Motor neuron (in vitro differentiated cells): ENCODE results near the gene AFF3. TPM values are rescaled to one million over a fixed set of nuclear protein-coding genes. Genes with fewer than 3 reads are reported as not detected.

Experiments used
- ATAC-seq, 8 experiments: fragments of 200-7000 bp; cut with Tn5 transposase; replicated peaks in 6 of 8; 2 replicates each; pipeline ENCODE4 v1.8.0; 2021; ENCODE audit warnings: mild to moderate bottlenecking in 8 of 8, moderate library complexity in 8 of 8
- H3K27ac ChIP-seq, 2 donors: fragments of 250-450 bp; sonication (Bioruptor Pico); 2 replicates each; pipeline ENCODE4 v1.9.0; 2021; ENCODE audit warnings: antibody characterized with exemption in 2 of 2, mild to moderate bottlenecking in 2 of 2, moderate library complexity in 1 of 2
- H3K4me1 ChIP-seq, 2 donors: fragments of 250-450 bp; sonication (Bioruptor Pico); replicated peaks in 1 of 2; 2 replicates each; pipeline ENCODE4 v1.6.1; 2021; ENCODE audit warnings: antibody characterized with exemption in 2 of 2, mild to moderate bottlenecking in 2 of 2, moderate library complexity in 1 of 2
- H3K4me3 ChIP-seq, 5 donors: fragments of 250-450 bp; sonication (Bioruptor Pico); 2 replicates each; pipeline ENCODE4 v1.9.0; 2021; ENCODE audit warnings: antibody characterized with exemption in 5 of 5, mild to moderate bottlenecking in 5 of 5, moderate library complexity in 4 of 5
- WGBS, 10 experiments: fragments of 450-650 bp; shearing (Covaris generic); methylation state at CpG; one replicate each; pipeline ENCODE4 v1.0.0; 2022; 5-methylcytosine and 5-hydroxymethylcytosine counted together
- in situ Hi-C, 9 experiments: fragments of 400-800 bp; cut with MboI; loops; one replicate each; pipeline ENCODE4 v1.15.0; 2021; ENCODE audit warnings: low sequenced_read_pairs in 9 of 9, low pct_unique_long_range_greater_than_20kb in 2 of 9; ENCODE audit not compliant: unreplicated experiment in 9 of 9
- total RNA-seq, 8 experiments: library from RNA; unstranded; fragments of 300-600 nt; gene quantifications; 2 replicates each; pipeline versions ENCODE4 v1.2.3 to v1.2.4, GENCODE V29; 2022

AFF3 gene
- total RNA-seq, 8 experiments from 2014 or later, result 0.99 to 33.6 (median 16.7) TPM

- H3K4me1 ChIP-seq, result peaks cover 0 to 11% of the 10 kb centered on the region in 2 donors
- H3K27ac ChIP-seq, result no peak overlapping the region
- H3K4me3 ChIP-seq, result no peak overlapping the region
- WGBS, 10 experiments, result 57 to 100% (median 79%) methylated on average over 1 to 3 of the region's 3 CpGs; no CpG with 5 or more reads in 3 of the 10 experiments
- in situ Hi-C loops, result no loop called here
- ATAC-seq, result no peak
Observed at GRCh38 chr2:100072503-100072902, 69.9 kb downstream of the AFF3 start.

GRCh38 chr2:100071335-100072043, 70.9 kb downstream of the AFF3 start:
- in situ Hi-C loops, result no loop called here
- ATAC-seq, result no peak

GRCh38 chr2:100070078-100070477, 72.3 kb downstream of the AFF3 start:
- in situ Hi-C loops, result no loop called here
- peaks cover 7 to 31% of the 10 kb centered on the region in 2 donors for H3K4me1 ChIP-seq
- WGBS, 10 experiments, result 0 to 85% (median 60%) methylated on average over 1 to 4 of the region's 4 CpGs; no CpG with 5 or more reads in 1 of the 10 experiments
- H3K27ac ChIP-seq, result no peak overlapping the region
- H3K4me3 ChIP-seq, result no peak overlapping the region
- peak in 2 of 8 experiments; percentile 29 to 48 for ATAC-seq

More at GRCh38 chr2:100071335-100072043, 70.9 kb downstream of the AFF3 start:
- 70 to 100% (median 92%) methylated on average over 1 to 13 of the region's 13 CpGs; no CpG with 5 or more reads in 1 of the 10 experiments for WGBS, 10 experiments
- Histone ChIP-seq H3K4me3 (no peak overlapping the region), H3K4me1 (peaks cover 3 to 17% of the 10 kb centered on the region in 2 donors), H3K27ac (no peak overlapping the region)

GRCh38 chr2:100068395-100068794, 74.0 kb downstream of the AFF3 start:
- WGBS, 10 experiments, result 82 to 100% (median 89%) methylated on average over 2 to 4 of the region's 4 CpGs; no CpG with 5 or more reads in 1 of the 10 experiments
- no peak for ATAC-seq
- Histone ChIP-seq H3K27ac (no peak overlapping the region), H3K4me3 (no peak overlapping the region), H3K4me1 (peaks cover 7 to 40% of the 10 kb centered on the region in 2 donors)
- in situ Hi-C loops, result no loop called here

GRCh38 chr2:100067784-100068183, 74.6 kb downstream of the AFF3 start:
- H3K4me3 ChIP-seq, result no peak overlapping the region
- peak in 1 of 8 experiments; percentile 83 for ATAC-seq
- H3K4me1 ChIP-seq, result peaks cover 7 to 40% of the 10 kb centered on the region in 2 donors
- in situ Hi-C loops, result no loop called here
- 89 to 100% (median 95%) methylated on average over 3 to 6 of the region's 6 CpGs; no CpG with 5 or more reads in 2 of the 10 experiments for WGBS, 10 experiments
- H3K27ac ChIP-seq, result no peak overlapping the region

- H3K4me1 ChIP-seq, result peaks cover 7 to 43% of the 10 kb centered on the region in 2 donors
- ATAC-seq, result no peak
- in situ Hi-C loops, result no loop called here
- no peak overlapping the region for H3K4me3 ChIP-seq
- no peak overlapping the region for H3K27ac ChIP-seq
- WGBS, 10 experiments, result 49 to 100% (median 93%) methylated on average over 1 to 5 of the region's 5 CpGs; no CpG with 5 or more reads in 1 of the 10 experiments
Observed at GRCh38 chr2:100066856-100067255, 75.5 kb downstream of the AFF3 start.

- 0 to 74% (median 48%) methylated on average over 2 to 3 of the region's 3 CpGs; no CpG with 5 or more reads in 1 of the 10 experiments for WGBS, 10 experiments
- Histone ChIP-seq H3K27ac (no peak overlapping the region), H3K4me3 (no peak overlapping the region), H3K4me1 (peaks cover 7 to 44% of the 10 kb centered on the region in 2 donors)
- in situ Hi-C loops, result no loop called here
- peak in 1 of 8 experiments; percentile 27 for ATAC-seq
Observed at GRCh38 chr2:100066246-100066645, 76.1 kb downstream of the AFF3 start.

- no peak overlapping the region for H3K27ac ChIP-seq
- 39 to 100% (median 76%) methylated on average over 3 to 9 of the region's 9 CpGs for WGBS, 10 experiments
- H3K4me3 ChIP-seq, result no peak overlapping the region
- ATAC-seq, result peak in 4 of 8 experiments; percentile 43 to 79 (median 52)
- peaks cover 7 to 36% of the 10 kb centered on the region in 2 donors for H3K4me1 ChIP-seq
- in situ Hi-C loops, result no loop called here
Observed at GRCh38 chr2:100064592-100065428, 77.6 kb downstream of the AFF3 start.

- 36 to 100% (median 83%) methylated on average over 1 to 2 of the region's 2 CpGs; no CpG with 5 or more reads in 2 of the 10 experiments for WGBS, 10 experiments
- H3K27ac ChIP-seq, result no peak overlapping the region
- peak in 1 of 8 experiments; percentile 44 for ATAC-seq
- in situ Hi-C loops, result no loop called here
- H3K4me1 ChIP-seq, result peaks cover 7 to 36% of the 10 kb centered on the region in 2 donors
- H3K4me3 ChIP-seq, result no peak overlapping the region
Observed at GRCh38 chr2:100064165-100064564, 78.2 kb downstream of the AFF3 start.

- ATAC-seq, result no peak
- H3K4me1 ChIP-seq, result peaks cover 7 to 36% of the 10 kb centered on the region in 2 donors
- WGBS, 10 experiments, result 81 to 100% (median 99%) methylated on average over 1 to 5 of the region's 5 CpGs
- no peak overlapping the region for H3K27ac ChIP-seq
- in situ Hi-C loops, result no loop called here
- no peak overlapping the region for H3K4me3 ChIP-seq
Observed at GRCh38 chr2:100063459-100063953, 78.9 kb downstream of the AFF3 start.

- in situ Hi-C loops, result no loop called here
- ATAC-seq, result no peak
- Histone ChIP-seq H3K4me1 (peaks cover 7 to 36% of the 10 kb centered on the region in 2 donors), H3K27ac (no peak overlapping the region), H3K4me3 (no peak overlapping the region)
- 55 to 100% (median 91%) methylated on average over 1 to 5 of the region's 5 CpGs; no CpG with 5 or more reads in 1 of the 10 experiments for WGBS, 10 experiments
Observed at GRCh38 chr2:100062336-100062735, 80.1 kb downstream of the AFF3 start.

- no peak overlapping the region for H3K27ac ChIP-seq
- in situ Hi-C loops, result no loop called here
- no peak overlapping the region for H3K4me3 ChIP-seq
- WGBS, 10 experiments, result 0 to 100% (median 67%) methylated on average over 1 to 4 of the region's 4 CpGs
- ATAC-seq, result no peak
- peaks cover 8 to 29% of the 10 kb centered on the region in 2 donors for H3K4me1 ChIP-seq
Observed at GRCh38 chr2:100060875-100061274, 81.5 kb downstream of the AFF3 start.

- ATAC-seq, result no peak
- in situ Hi-C loops, result no loop called here
- Histone ChIP-seq H3K4me1 (peaks cover 15 to 19% of the 10 kb centered on the region in 2 donors), H3K4me3 (no peak overlapping the region), H3K27ac (no peak overlapping the region)
- WGBS, 10 experiments, result 0 to 100% (median 70%) methylated on average over 1 to 3 of the region's 4 CpGs; no CpG with 5 or more reads in 2 of the 10 experiments
Observed at GRCh38 chr2:100059638-100060037, 82.8 kb downstream of the AFF3 start.
